GM18508 (cell line): Measurements from ENCODE around the gene MMP23B.

Experiments used
- ATAC-seq: cut with Tn5 transposase; IDR thresholded peaks from one replicate; pipeline ENCODE4 v1.9.1; 2021; ENCODE audit warnings: moderate number of reproducible peaks; ENCODE audit not compliant: insufficient read depth, unreplicated experiment

Gene MMP23B

DNA sequence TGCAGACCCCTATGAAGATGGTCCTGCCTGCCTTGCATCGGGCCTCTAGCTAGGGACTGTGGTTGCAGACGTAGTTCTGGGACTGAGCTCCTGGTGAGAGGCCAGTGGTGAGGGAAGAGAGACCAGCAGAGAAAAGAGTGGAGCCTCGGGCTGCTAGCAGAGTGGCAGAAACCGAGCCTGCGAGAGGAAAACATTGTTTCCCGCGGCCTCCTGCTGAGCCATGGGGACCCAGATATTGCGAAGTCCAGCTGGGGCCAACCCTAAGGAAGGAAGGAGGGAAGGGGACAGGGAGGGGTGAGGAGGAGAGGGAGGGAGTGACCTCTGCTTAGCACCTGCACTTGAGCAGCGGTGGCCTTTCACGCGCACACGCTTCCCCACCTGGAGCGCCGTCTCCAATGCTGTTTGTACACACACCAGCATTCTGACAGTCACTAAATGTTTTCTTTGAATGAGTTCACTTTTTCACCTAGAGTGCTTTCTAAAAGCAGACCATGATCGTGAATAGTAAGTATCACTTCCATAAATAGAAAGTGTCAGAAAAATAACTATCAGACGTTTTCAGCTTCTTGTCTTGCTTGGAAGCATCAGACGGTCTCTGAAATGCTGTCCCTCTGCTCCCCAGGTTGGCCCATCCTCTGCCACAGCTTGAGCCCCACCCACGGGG lies 29.5 kb upstream of the MMP23B start:
- ATAC-seq = no peak

DNA sequence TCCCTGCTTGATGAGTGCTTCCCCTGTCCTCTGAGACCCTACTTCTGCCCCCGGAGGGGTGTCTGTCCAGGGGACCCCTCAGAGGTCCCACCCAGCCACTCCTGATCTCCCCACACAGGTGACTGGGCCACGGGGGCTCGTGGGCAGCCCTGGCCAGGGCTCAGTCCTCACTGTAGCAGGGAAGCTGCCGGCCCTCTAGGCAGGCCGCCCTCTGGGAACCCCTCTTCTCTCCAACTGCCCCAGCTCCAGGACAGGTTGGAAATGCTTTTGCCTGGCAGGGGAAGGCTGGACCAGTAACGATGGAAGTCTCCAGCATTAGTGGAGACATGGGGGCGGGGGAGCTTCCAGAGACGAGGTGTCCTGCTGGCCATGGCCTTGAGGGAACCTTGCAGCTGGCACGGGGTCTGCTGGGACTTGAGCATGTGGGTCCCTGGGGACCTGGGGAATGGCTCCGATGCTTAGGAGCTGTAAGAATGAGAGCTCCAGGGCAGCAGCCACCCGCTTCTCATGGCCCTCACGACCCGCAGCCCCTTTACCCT lies 28.9 kb upstream of the MMP23B start:
- ATAC-seq = no peak

DNA sequence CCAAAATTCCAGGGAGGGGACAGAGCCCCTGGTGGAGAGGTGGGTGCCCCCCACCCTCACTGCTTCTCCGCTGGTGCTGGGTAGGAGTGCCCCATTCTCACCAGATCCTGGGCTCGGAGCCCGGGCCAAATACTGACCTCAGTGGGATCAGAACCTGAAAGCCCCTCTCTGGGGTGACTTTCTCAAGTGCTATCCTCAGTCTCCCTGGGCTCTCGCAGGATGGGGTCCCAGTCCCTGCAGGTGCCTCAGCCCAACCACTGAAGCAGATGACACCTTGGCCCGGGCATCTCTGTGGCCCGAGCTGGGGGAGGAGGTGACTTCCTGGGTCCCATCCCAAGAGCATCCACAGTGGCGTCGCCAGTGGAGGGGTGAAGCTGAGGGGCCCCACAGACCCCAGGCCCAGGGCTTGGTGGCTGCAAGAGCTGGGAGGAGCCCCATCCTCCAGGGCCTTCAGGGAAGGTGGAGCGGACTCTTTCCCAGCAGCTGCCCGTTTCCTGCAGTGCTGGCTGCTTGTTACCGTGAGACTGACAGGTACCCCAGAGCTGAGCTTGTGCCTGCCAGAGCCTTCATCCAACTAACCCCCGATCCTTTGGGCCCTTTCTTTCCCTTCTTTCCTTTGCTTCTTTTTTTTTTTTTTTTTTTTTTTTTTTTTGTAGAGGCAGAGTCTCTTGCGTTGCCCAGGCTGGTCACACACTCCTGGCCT lies 28.2 kb upstream of the MMP23B start:
- ATAC-seq = no peak

DNA sequence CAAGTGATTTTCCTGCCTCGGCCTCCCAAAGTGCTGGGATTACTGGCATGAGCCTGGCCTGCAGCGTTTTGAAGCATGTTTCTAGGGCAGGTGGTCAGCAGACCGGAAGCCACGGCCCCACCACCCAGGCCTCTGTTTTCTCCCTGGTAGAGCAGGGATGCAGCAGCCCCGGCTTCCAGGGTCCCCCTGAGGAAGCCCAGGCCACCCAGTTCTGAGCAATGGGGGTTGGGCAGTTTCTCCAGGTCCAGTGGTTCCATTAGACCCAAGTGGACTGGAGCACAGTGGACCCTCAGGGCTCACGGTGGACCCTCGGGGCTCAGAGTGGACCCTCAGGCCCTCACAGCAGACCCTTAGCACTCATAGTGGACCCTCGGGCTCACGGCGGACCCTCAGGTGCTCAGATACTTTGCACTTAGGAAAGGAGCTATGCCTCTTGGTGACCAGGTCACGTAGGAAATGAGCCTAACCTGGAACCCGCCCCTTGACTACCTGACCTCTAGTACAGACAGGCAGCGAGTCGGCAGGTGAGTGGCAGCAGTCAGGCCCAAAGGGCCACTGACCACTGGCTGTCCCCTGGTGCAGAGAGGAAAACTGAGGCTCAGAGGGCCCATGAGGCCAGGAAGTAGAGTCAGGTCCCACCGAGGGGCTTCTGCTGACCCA lies 27.5 kb upstream of the MMP23B start:
- no peak for ATAC-seq

GRCh38 chr1:1605034-1605591 lies 26.9 kb upstream of the MMP23B start:
- ATAC-seq = no peak

GRCh38 chr1:1605724-1606123 lies 26.2 kb upstream of the MMP23B start:
- no peak for ATAC-seq

DNA sequence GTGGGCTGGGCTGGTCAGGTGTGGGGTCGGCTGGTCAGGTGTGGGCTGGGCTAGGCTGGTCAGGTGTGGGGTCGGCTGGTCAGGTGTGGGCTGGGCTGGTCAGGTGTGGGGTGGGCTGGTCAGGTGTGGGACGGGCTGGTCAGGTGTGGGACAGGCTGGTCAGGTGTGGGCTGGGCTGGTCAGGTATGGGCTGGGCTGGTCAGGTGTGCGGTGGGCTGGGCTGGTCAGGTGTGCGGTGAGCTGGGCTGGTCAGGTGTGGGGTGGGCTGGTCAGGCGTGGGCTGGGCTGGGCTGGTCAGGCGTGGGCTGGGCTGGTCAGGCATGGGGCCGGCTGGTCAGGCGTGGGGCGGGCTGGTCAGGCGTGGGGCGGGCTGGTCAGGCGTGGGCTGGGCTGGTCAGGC lies 25.7 kb upstream of the MMP23B start:
- ATAC-seq = no peak

- no peak for ATAC-seq
These were observed 22.0 kb upstream of the MMP23B start for GRCh38 chr1:1609822-1610485.

DNA sequence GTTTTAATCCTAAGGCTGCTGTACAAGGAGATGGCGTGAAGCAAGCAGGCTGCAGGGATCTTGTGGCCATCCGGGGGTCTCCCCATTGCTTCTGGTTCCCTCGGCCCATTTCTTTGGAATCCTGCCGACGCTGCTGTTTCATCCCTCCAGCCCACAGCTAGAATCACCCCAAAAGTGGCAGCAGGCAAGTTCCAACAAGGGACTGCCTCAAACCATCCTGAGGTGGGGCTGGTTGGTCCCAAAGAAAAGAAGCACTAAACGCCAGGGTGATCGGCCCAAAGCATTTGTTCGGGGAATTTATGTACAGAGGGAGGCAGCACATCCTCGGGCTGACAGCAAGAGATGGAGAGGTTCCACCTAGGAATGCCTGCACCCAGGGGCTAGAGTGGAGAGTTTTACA lies 21.2 kb upstream of the MMP23B start:
- no peak for ATAC-seq

DNA sequence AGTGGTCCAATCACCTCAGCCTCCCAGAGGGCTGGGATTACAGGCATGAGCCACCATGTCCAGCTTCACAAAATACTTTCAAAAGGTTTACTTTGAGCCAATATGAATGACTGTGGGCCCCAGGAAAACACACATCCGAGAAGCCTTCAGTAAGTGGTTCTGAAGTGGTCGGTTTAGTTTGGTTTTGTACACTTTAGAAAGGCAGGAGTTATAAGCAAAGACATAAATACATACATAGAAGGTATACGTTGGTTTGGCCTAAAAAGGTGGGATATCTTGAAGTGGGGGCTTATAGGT lies 19.9 kb upstream of the MMP23B start:
- no peak for ATAC-seq

- ATAC-seq = no peak
These were observed 18.4 kb upstream of the MMP23B start for GRCh38 chr1:1613509-1614082.

- ATAC-seq = no peak
These were observed 17.6 kb upstream of the MMP23B start for GRCh38 chr1:1614204-1614953.

DNA sequence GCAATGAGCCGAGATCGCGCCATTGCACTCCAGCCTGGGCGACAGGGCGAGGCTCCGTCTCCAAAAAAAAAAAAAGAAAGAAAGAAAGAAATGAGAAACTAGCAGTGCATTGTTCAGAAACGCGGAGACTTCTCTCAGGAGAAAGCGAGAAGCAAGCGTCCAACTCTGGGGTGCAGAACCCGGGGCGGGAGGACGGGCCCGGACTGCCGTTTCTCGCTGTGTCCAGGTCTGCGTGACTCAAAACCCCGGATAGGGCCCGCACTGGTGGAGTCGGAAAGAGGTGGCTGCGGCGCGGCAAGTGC lies 17.1 kb upstream of the MMP23B start:
- ATAC-seq = no peak

DNA sequence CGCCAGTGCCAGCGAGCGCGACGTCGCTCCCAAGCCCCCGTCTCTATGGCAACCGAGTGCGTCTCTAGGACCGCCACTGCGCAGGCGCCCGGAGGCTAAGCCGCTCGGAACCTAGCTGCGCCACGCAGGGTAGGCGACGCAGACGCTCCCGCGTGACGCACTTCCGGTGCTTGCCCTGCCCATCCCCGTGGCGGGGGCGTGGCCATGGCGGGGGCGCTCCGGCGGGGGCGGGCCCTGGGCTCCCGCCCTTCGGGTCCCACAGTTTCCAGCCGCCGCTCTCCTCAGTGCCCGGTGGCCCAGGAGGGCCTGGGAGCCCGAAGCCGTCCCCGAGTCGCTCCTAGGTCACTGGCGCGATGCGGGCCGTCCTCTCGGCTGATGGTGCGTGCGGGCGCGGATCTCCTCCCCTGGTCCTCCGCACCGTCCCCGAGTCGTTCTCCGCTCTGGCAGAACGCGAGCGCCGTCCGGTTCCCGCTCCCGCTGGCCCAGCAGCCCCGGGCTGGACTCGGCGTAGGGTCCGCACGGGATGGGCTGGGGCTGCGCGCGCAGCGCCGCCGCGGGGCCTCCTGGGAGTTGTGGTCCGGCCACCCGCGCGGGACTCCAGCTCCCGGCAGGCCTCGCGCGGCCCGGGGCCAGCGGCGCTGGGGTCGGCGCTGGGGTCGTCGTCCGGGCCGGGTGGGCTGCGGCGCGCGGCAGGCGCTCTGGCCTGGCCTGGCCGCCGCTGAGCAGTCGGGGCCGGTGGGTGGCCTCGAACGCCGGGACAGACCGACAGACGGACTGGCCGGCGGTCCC lies 16.5 kb upstream of the MMP23B start, which contains the start of gene MIB2:
Gene MIB2 (plus strand): TSS at position 245 of the 789 bp plus-strand sequence. CDS start 7,953 bp downstream, outside the sequence.
- ATAC-seq = peak; percentile 62

DNA sequence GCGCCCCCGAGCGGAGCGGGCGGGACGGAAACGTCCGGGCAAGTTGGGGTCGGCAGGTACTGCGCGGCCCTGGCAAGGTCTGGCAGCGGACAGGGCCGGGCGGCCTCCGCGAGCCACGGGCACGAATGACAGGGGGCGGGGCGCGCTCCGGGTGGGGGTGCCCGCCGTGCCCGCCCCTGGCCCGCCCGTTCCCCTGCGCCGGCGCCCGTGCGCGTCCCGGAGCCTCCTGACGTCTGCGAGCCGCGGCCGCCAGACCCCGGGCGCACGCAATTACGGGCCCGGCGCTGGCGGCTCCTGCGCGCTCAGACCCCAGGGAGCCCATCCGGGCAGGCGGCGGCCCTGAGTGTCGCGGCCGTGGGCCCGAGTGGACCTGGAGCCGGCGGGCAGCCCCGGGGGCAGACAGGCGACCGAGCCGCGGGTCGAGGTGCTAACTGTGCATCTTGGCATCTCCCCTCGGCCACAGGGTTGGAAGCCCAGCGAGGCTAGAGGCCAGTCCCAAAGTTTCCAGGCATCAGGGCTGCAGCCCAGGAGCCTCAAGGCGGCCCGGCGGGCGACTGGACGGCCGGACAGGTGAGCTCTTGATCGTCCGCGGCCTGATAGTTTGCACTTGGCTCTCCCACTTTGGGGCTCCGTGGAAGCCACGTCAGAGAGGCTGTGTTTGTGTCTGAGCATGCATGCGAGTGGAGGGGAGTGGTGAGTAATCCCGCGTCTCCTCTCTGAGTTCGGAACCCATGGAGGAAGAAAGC lies 15.8 kb upstream of the MMP23B start:
- ATAC-seq = no peak

- ATAC-seq = no peak
These were observed 15.1 kb upstream of the MMP23B start for GRCh38 chr1:1616838-1617237.

- no peak for ATAC-seq
These were observed 14.5 kb upstream of the MMP23B start for GRCh38 chr1:1617516-1617915.

GRCh38 chr1:1617925-1618324 lies 14.0 kb upstream of the MMP23B start:
- no peak for ATAC-seq
